PC-3 (cell line): ENCODE measurements around the gene RBL1.

Experiments used
- CTCF ChIP-seq: fragments of 300-600 bp; sonication (generic); conservative IDR thresholded peaks from 2 replicates; pipeline ENCODE4 v1.5.1; 2017; ENCODE audit warnings: antibody characterized with exemption, low read depth, mild to moderate bottlenecking, low read length
- EZH2phosphoT487 ChIP-seq: fragments of 300-600 bp; sonication (generic); IDR thresholded peaks from 2 replicates; pipeline ENCODE4 v1.6.1; 2018; ENCODE audit warnings: mild to moderate bottlenecking, antibody characterized with exemption, low read length, borderline replicate concordance

DNA sequence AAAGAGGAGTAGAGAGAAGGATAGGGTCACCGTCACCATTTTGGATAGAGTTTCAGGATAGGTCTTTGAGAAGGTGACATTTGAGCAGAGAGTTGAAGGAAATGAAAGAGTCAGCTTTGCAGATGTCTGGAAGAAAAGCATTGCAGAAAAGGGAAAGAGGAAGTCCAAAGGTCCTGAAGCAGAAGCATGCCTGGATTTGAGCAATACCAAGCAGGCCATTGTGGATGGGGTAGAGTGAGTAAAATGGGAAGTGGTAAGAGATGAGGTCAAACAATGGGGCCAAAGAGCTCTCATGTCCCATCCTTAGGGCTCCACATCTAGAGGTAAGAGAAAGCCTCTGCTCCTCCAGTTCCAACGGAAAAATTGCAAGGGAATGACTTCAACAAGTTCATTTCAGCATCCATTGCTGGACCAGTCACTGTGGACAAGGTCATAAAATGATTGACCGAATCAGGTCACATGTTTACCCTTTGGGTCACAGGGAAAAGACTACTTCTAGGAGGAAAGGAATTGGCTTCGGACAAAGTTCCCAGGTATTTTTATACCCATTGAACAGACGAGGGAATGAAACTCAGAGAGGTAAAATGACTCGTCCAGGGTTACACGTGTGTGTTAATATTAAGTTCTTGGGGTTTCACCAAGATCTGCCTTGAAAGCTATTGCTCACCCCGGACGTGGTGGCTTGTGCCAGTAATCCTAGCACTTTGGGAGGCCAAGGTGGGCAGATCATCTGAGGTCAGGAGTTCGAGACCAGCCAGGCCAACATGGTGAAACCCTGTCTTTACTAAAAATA is 137.7 kb downstream of the RBL1 start:
- no peak for TF ChIP-seq CTCF
- no peak for TF ChIP-seq EZH2phosphoT487
